Endothelial cell of umbilical vein (primary cell): Measurements from ENCODE around the gene IRF9.

Experiments used
- CTCF ChIP-seq, 2 donors: IDR thresholded peaks; 1 replicate in 1 of 2; 2 replicates in 1 of 2; pipeline ENCODE4 v1.5.1; 2011; ENCODE audit warnings: low read length in 2 of 2, mild to moderate bottlenecking in 2 of 2, moderate library complexity in 2 of 2, control low read depth in 1 of 2, inconsistent platforms in 1 of 2, low read depth in 1 of 2; ENCODE audit not compliant: insufficient read depth in 1 of 2; ENCODE audit errors: extremely low read depth in 1 of 2
- EZH2 ChIP-seq: IDR thresholded peaks from 2 replicates; pipeline ENCODE4 v1.6.1; 2012; ENCODE audit warnings: borderline replicate concordance, low read depth, mild to moderate bottlenecking, moderate library complexity, low read length, inconsistent platforms; ENCODE audit not compliant: severe bottlenecking
- FOS ChIP-seq: IDR thresholded peaks from 2 replicates; pipeline ENCODE4 v1.6.1; 2011; ENCODE audit warnings: mild to moderate bottlenecking, low read length, moderate library complexity, borderline replicate concordance; ENCODE audit not compliant: insufficient read depth
- GATA2 ChIP-seq: IDR thresholded peaks from 2 replicates; pipeline ENCODE4 v1.7.0; 2011; ENCODE audit warnings: low read depth, mild to moderate bottlenecking, moderate library complexity, mixed read lengths, low read length; ENCODE audit not compliant: insufficient read length, insufficient read depth
- JUN ChIP-seq: IDR thresholded peaks from 2 replicates; pipeline ENCODE4 v1.6.1; 2011; ENCODE audit warnings: borderline replicate concordance, low read depth; ENCODE audit not compliant: insufficient read length, insufficient read depth
- MAX ChIP-seq: IDR thresholded peaks from 2 replicates; pipeline ENCODE4 v1.6.1; 2011; ENCODE audit not compliant: insufficient read depth, insufficient read length
- MYC ChIP-seq: IDR thresholded peaks from one replicate; pipeline ENCODE4 v1.6.1; 2011; ENCODE audit warnings: mild to moderate bottlenecking, low read depth, low read length
- POLR2A ChIP-seq: IDR thresholded peaks from 2 replicates; pipeline ENCODE4 v1.6.1; 2012; ENCODE audit warnings: low read depth, mild to moderate bottlenecking, control low read depth, low read length
- POLR2AphosphoS5 ChIP-seq: IDR thresholded peaks from 2 replicates; pipeline ENCODE4 v1.6.1; 2012; ENCODE audit warnings: low read depth, mild to moderate bottlenecking, control low read depth, low read length, moderate library complexity; ENCODE audit not compliant: insufficient read depth

- TF ChIP-seq CTCF (IDR thresholded peaks at IDR 0.05; ENCODE audit: extremely low read depth in 1 of 2, insufficient read depth in 1 of 2, low read depth in 1 of 2, low read length in 2 of 2): no peak
- TF ChIP-seq POLR2A: no peak
- no peak for TF ChIP-seq GATA2
- no peak for TF ChIP-seq POLR2AphosphoS5
- TF ChIP-seq MAX: no peak
- TF ChIP-seq MYC: no peak
- no peak for TF ChIP-seq EZH2
- TF ChIP-seq JUN: no peak
- no peak for TF ChIP-seq FOS
Observed at GRCh38 chr14:24121210-24121609, 39.9 kb upstream of the IRF9 start.
